ENCODE results near the gene NPW.

The NPW gene

GRCh38 chr16:2003827-2004641 lies 15.6 kb upstream of the NPW start:
- H3K79me2 ChIP-seq, result peaks cover 53% of the 10 kb centered on the region
- TF ChIP-seq CTCF (IDR thresholded peaks at IDR 0.05), result peak; percentile 92
- no peaks in the 10 kb centered on the region for H3K36me3 ChIP-seq (ENCODE audit: control insufficient read depth, insufficient read depth, low read length)
- no peaks in the 10 kb centered on the region for H3K9me3 ChIP-seq (ENCODE audit: control insufficient read depth, low read length)
- no peaks in the 10 kb centered on the region for H3K27me3 ChIP-seq (ENCODE audit: control insufficient read depth, insufficient read depth, low read length)
- H3K9ac ChIP-seq, result no peak overlapping the region
- no peak overlapping the region for H3K27ac ChIP-seq
- H3K4me1 ChIP-seq, result peaks cover 4% of the 10 kb centered on the region
- peak overlapping the region; percentile 27 for H3K4me2 ChIP-seq (ENCODE audit: low read length)
- H2AFZ ChIP-seq, result no peak overlapping the region
- H3K4me3 ChIP-seq (ENCODE audit: low read depth, low read length), result no peak overlapping the region

GRCh38 chr16:2004795-2005517 lies 14.6 kb upstream of the NPW start:
- Histone ChIP-seq H3K9ac (no peak overlapping the region), H3K9me3 (ENCODE audit: control insufficient read depth, low read length) (no peaks in the 10 kb centered on the region), H3K36me3 (ENCODE audit: control insufficient read depth, insufficient read depth, low read length) (no peaks in the 10 kb centered on the region), H3K4me1 (peaks cover 4% of the 10 kb centered on the region), H3K27ac (no peak overlapping the region), H2AFZ (no peak overlapping the region), H3K4me3 (ENCODE audit: low read depth, low read length) (no peak overlapping the region), H3K27me3 (ENCODE audit: control insufficient read depth, insufficient read depth, low read length) (no peaks in the 10 kb centered on the region), H3K4me2 (ENCODE audit: low read length) (no peak overlapping the region), H3K79me2 (peaks cover 53% of the 10 kb centered on the region)
- TF ChIP-seq CTCF (IDR thresholded peaks at IDR 0.05), result no peak

- H3K4me3 ChIP-seq (ENCODE audit: low read depth, low read length), result no peak overlapping the region
- no peaks in the 10 kb centered on the region for H3K9me3 ChIP-seq (ENCODE audit: control insufficient read depth, low read length)
- H3K9ac ChIP-seq, result no peak overlapping the region
- H3K4me1 ChIP-seq, result peaks cover 10% of the 10 kb centered on the region
- H3K4me2 ChIP-seq (ENCODE audit: low read length), result no peak overlapping the region
- H2AFZ ChIP-seq, result no peak overlapping the region
- H3K79me2 ChIP-seq, result peaks cover 53% of the 10 kb centered on the region
- no peak overlapping the region for H3K27ac ChIP-seq
- no peak for TF ChIP-seq CTCF (IDR thresholded peaks at IDR 0.05)
- no peaks in the 10 kb centered on the region for H3K36me3 ChIP-seq (ENCODE audit: control insufficient read depth, insufficient read depth, low read length)
- H3K27me3 ChIP-seq (ENCODE audit: control insufficient read depth, insufficient read depth, low read length), result no peaks in the 10 kb centered on the region
These were observed 13.9 kb upstream of the NPW start for GRCh38 chr16:2005646-2006045.

- Histone ChIP-seq H2AFZ (no peak overlapping the region), H3K36me3 (ENCODE audit: control insufficient read depth, insufficient read depth, low read length) (no peaks in the 10 kb centered on the region), H3K4me2 (ENCODE audit: low read length) (no peak overlapping the region), H3K4me3 (ENCODE audit: low read depth, low read length) (no peak overlapping the region), H3K4me1 (peaks cover 10% of the 10 kb centered on the region), H3K27me3 (ENCODE audit: control insufficient read depth, insufficient read depth, low read length) (no peaks in the 10 kb centered on the region), H3K9me3 (ENCODE audit: control insufficient read depth, low read length) (no peaks in the 10 kb centered on the region), H3K9ac (no peak overlapping the region), H3K27ac (no peak overlapping the region), H3K79me2 (peaks cover 53% of the 10 kb centered on the region)
- no peak for TF ChIP-seq CTCF (IDR thresholded peaks at IDR 0.05)
These were observed 13.3 kb upstream of the NPW start for GRCh38 chr16:2006317-2006716.
